ENCODE data around the gene INTU. TPM values are rescaled to one million over a fixed set of nuclear protein-coding genes. Genes with fewer than 3 reads are reported as not detected.
"Not testable (repeated sequence)": the region's sequence is repeated elsewhere in the genome, so short reads cannot be mapped to it uniquely, and the experiment has no call there.

Gene INTU
- polyA plus RNA-seq: 1 to 10 TPM; 1.6 to 5.0 (median 2.7) TPM

- WGBS, 3 donors: 1% methylated on average over 38 of the region's 38 CpGs
- H3K27ac ChIP-seq (ENCODE audit: low read depth, low read length): no peak within 1 kb of the TSS
These were observed at the start of gene INTU for GRCh38 chr4:127632420-127633403. Gene INTU, plus strand, starts transcription at chr4:127632957. Its CDS starts 78 bp downstream, at chr4:127633035.

- H3K27ac ChIP-seq (ENCODE audit: low read depth, low read length): not testable (repeated sequence)
These were observed 46.3 kb upstream of the INTU start for GRCh38 chr4:127586496-127586895.

GRCh38 chr4:127586922-127587571, 45.7 kb upstream of the INTU start:
- WGBS, 3 donors: 0 to 4% (median 0%) methylated on average over 1 of the region's 1 CpG
- no peak overlapping the region for H3K27ac ChIP-seq (ENCODE audit: low read depth, low read length)

More at GRCh38 chr4:127586496-127586895, 46.3 kb upstream of the INTU start:
- 89% methylated on average over 4 of the region's 4 CpGs for WGBS, 3 donors

GRCh38 chr4:127589153-127589552, 43.6 kb upstream of the INTU start:
- not testable (repeated sequence) for H3K27ac ChIP-seq (ENCODE audit: low read depth, low read length)
- WGBS, 3 donors: 86 to 95% (median 93%) methylated on average over 7 to 8 of the region's 12 CpGs

- H3K27ac ChIP-seq (ENCODE audit: low read depth, low read length): no peak overlapping the region
These were observed 34.1 kb upstream of the INTU start for GRCh38 chr4:127598656-127599055.

- H3K27ac ChIP-seq (ENCODE audit: low read depth, low read length): no peak overlapping the region
These were observed 31.7 kb upstream of the INTU start for GRCh38 chr4:127601029-127601428.

GRCh38 chr4:127604949-127605709, 27.6 kb upstream of the INTU start:
- WGBS, 3 donors: 5 to 19% (median 16%) methylated on average over 6 of the region's 6 CpGs
- H3K27ac ChIP-seq (ENCODE audit: low read depth, low read length): no peak overlapping the region

More at GRCh38 chr4:127601029-127601428, 31.7 kb upstream of the INTU start:
- 81 to 92% (median 90%) methylated on average over 1 of the region's 1 CpG for WGBS, 3 donors

- H3K27ac ChIP-seq (ENCODE audit: low read depth, low read length): no peak overlapping the region
These were observed 25.9 kb upstream of the INTU start for GRCh38 chr4:127606823-127607222.

- no peak overlapping the region for H3K27ac ChIP-seq (ENCODE audit: low read depth, low read length)
- WGBS, 3 donors: 45 to 74% (median 63%) methylated on average over 5 of the region's 5 CpGs
These were observed 23.3 kb upstream of the INTU start for GRCh38 chr4:127609484-127609883.

GRCh38 chr4:127610488-127610887, 22.3 kb upstream of the INTU start:
- no peak overlapping the region for H3K27ac ChIP-seq (ENCODE audit: low read depth, low read length)
- 88 to 93% (median 90%) methylated on average over 3 of the region's 3 CpGs for WGBS, 3 donors

GRCh38 chr4:127616898-127617297, 15.9 kb upstream of the INTU start:
- WGBS, 3 donors: 50 to 82% (median 64%) methylated on average over 2 of the region's 2 CpGs
- H3K27ac ChIP-seq (ENCODE audit: low read depth, low read length): no peak overlapping the region

- H3K27ac ChIP-seq (ENCODE audit: low read depth, low read length): no peak overlapping the region
These were observed 14.3 kb upstream of the INTU start for GRCh38 chr4:127618427-127618826.

- WGBS, 3 donors: 17 to 19% (median 18%) methylated on average over 12 of the region's 12 CpGs
- H3K27ac ChIP-seq (ENCODE audit: low read depth, low read length): no peak overlapping the region
These were observed 10.2 kb upstream of the INTU start for GRCh38 chr4:127622621-127622920.

GRCh38 chr4:127622921-127623796, 9.6 kb upstream of the INTU start:
- 1 to 2% (median 2%) methylated on average over 73 to 81 of the region's 81 CpGs for WGBS, 3 donors
- no peak overlapping the region for H3K27ac ChIP-seq (ENCODE audit: low read depth, low read length)

- WGBS, 3 donors: 12 to 20% (median 14%) methylated on average over 7 of the region's 7 CpGs
- H3K27ac ChIP-seq (ENCODE audit: low read depth, low read length): no peak overlapping the region
These were observed 9.0 kb upstream of the INTU start for GRCh38 chr4:127623797-127624083.

- H3K27ac ChIP-seq (ENCODE audit: low read depth, low read length): no peak overlapping the region
- WGBS, 3 donors: 57 to 69% (median 58%) methylated on average over 8 of the region's 8 CpGs
These were observed 8.6 kb upstream of the INTU start for GRCh38 chr4:127624173-127624572.

- WGBS, 3 donors: 33 to 52% (median 35%) methylated on average over 3 of the region's 3 CpGs
These were observed 3.4 kb upstream of the INTU start for GRCh38 chr4:127629371-127629770.

GRCh38 chr4:127630152-127630551, 2.6 kb upstream of the INTU start:
- WGBS, 3 donors: 83 to 94% (median 93%) methylated on average over 5 of the region's 5 CpGs
- no peak overlapping the region for H3K27ac ChIP-seq (ENCODE audit: low read depth, low read length)

More at GRCh38 chr4:127629371-127629770, 3.4 kb upstream of the INTU start:
- H3K27ac ChIP-seq (ENCODE audit: low read depth, low read length): no peak overlapping the region
